NCI-H69 (cell line): ENCODE measurements around the gene TCN2.
A peak's percentile ranks its signal among the peaks of the same experiment; 100 is the strongest.
"Not testable (repeated sequence)": the region's sequence is repeated elsewhere in the genome, so short reads cannot be mapped to it uniquely, and the experiment has no call there.

Experiments used
- DNase-seq: peaks from one replicate; lab custom pipeline; 2025; lab: John Stamatoyannopoulos, UW

TCN2 gene

GRCh38 chr22:30606455-30607299 is at the start of gene TCN2:
TCN2 (plus strand) TSS chr22:30607174; CDS start chr22:30607332, 158 bp downstream.
- peak; percentile 90 for DNase-seq

- DNase-seq: no peak
Observed at GRCh38 chr22:30557243-30557642, 49.7 kb upstream of the TCN2 start.

- DNase-seq: no peak
Observed at GRCh38 chr22:30559889-30560288, 47.1 kb upstream of the TCN2 start.

GRCh38 chr22:30560643-30561202 is 46.3 kb upstream of the TCN2 start:
- DNase-seq: peak; percentile 27

GRCh38 chr22:30561402-30562189 is 45.4 kb upstream of the TCN2 start:
- DNase-seq: peak; percentile 49

- DNase-seq: peak; percentile 18
Observed at GRCh38 chr22:30562366-30562765, 44.6 kb upstream of the TCN2 start.

GRCh38 chr22:30564045-30564760 is 42.8 kb upstream of the TCN2 start:
- DNase-seq: peak; percentile 35

GRCh38 chr22:30564761-30565119 is 42.2 kb upstream of the TCN2 start:
- DNase-seq: no peak

- no peak for DNase-seq
Observed at GRCh38 chr22:30565341-30565740, 41.6 kb upstream of the TCN2 start.

- DNase-seq: no peak
Observed at GRCh38 chr22:30566125-30566524, 40.8 kb upstream of the TCN2 start.

- DNase-seq: not testable (repeated sequence)
Observed at GRCh38 chr22:30567277-30567676, 39.7 kb upstream of the TCN2 start.

GRCh38 chr22:30568137-30568805 is 38.7 kb upstream of the TCN2 start:
- no peak for DNase-seq

- DNase-seq: no peak
Observed at GRCh38 chr22:30569674-30570202, 37.2 kb upstream of the TCN2 start.

GRCh38 chr22:30572210-30572609 is 34.8 kb upstream of the TCN2 start:
- no peak for DNase-seq

- peak; percentile 31 for DNase-seq
Observed at GRCh38 chr22:30572840-30573593, 34.0 kb upstream of the TCN2 start.

GRCh38 chr22:30573594-30574094 is 33.3 kb upstream of the TCN2 start:
- DNase-seq: peak; percentile 32

GRCh38 chr22:30574095-30574981 is 32.6 kb upstream of the TCN2 start, which contains the start of gene GAL3ST1:
GAL3ST1 (minus strand) TSS chr22:30574665; CDS start chr22:30557392, 17,273 bp downstream.
- peak; percentile 73 for DNase-seq

GRCh38 chr22:30574997-30575671 is 31.8 kb upstream of the TCN2 start:
- no peak for DNase-seq

- DNase-seq: no peak
Observed at GRCh38 chr22:30575859-30576258, 31.1 kb upstream of the TCN2 start.
